SK-MEL-5 (cell line): Measurements from ENCODE around the gene PRX. TPM values are rescaled to one million over a fixed set of nuclear protein-coding genes. Genes with fewer than 3 reads are reported as not detected.

Source experiments
- DNase-seq: peaks from one replicate; pipeline ENCODE4 v3.0.0-alpha.2; 2016; ENCODE audit warnings: low read depth, low spot score
- in situ Hi-C: cut with HindIII; loops from 2 replicates; pipeline ENCODE4 v1.10.0; 2016; ENCODE audit warnings: low sequenced_read_pairs, high pct_unique_total_duplicates, low pct_unique_long_range_greater_than_20kb
- small RNA-seq, 2 experiments: library from RNA; depleted of rRNA; stranded (forward); fragments of <200 nt; gene quantifications; one replicate each; pipeline ENCODE3, GENCODE V24; 2014
- total RNA-seq: library from RNA; depleted of rRNA; stranded (reverse); fragments of >200 nt; shearing (Covaris generic); gene quantifications from 2 replicates; pipeline ENCODE4 v1.2.3, GENCODE V29; 2014; rRNA removed

Gene PRX
- total RNA-seq, 1 experiment from 2014 or later, result 0.95 TPM

- DNase-seq, result no peak
- in situ Hi-C loops, result no loop called here
Measured at GRCh38 chr19:40357640-40358039, 55.5 kb downstream of the PRX start.

GRCh38 chr19:40356681-40357595, 56.2 kb downstream of the PRX start:
- DNase-seq, result no peak
- in situ Hi-C loops, result no loop called here

- no peak for DNase-seq
- in situ Hi-C loops, result no loop called here
Measured at GRCh38 chr19:40355975-40356680, 57.0 kb downstream of the PRX start.

GRCh38 chr19:40348961-40349507, 64.1 kb downstream of the PRX start:
- DNase-seq, result peak; percentile 26
- in situ Hi-C loops, result no loop called here

GRCh38 chr19:40348125-40348913, 64.9 kb downstream of the PRX start, which contains the start of the genes C19orf47 and PLD3:
Gene C19orf47 (minus strand): TSS chr19:40348397. CDS start chr19:40341857, 6,540 bp downstream.
Gene PLD3 (plus strand): TSS chr19:40348695. CDS start chr19:40366484, 17,789 bp downstream.
- in situ Hi-C loops, result no loop called here
- peak; percentile 98 for DNase-seq

- in situ Hi-C loops, result no loop called here
- DNase-seq, result no peak
Measured at GRCh38 chr19:40344422-40344821, 68.8 kb downstream of the PRX start.

Small RNA genes within 50 kb of the gene (small RNA-seq; reads per million reads assigned to genes)
- 0 reads per million in 2 experiments for gene MIR6796
- gene RF00017, result 0 reads per million in 2 experiments

Other genes starting within 250 kb of the PRX start
- gene MAP3K10, start 222.0 kb downstream of the PRX start, total RNA-seq, result 12.0 and 14.1 TPM in 2 replicates
- gene TTC9B, start 195.0 kb downstream of the PRX start, total RNA-seq, result not detected in 2 replicates
- 0.08 TPM in 1 of 2 replicates, not detected in the other for gene CCNP, start 186.7 kb downstream of the PRX start, total RNA-seq
- gene AKT2, start 128.0 kb downstream of the PRX start, total RNA-seq, result 53.8 and 68.6 TPM in 2 replicates
- gene C19orf47, start 65.0 kb downstream of the PRX start, total RNA-seq, result 3.4 and 4.1 TPM in 2 replicates
- gene PLD3, start 64.7 kb downstream of the PRX start, total RNA-seq, result 69.0 and 73.4 TPM in 2 replicates
- gene HIPK4, start 23.2 kb downstream of the PRX start, total RNA-seq, result 0.08 TPM in 1 of 2 replicates, not detected in the other
- gene SERTAD1, start 12.6 kb upstream of the PRX start, total RNA-seq, result 6.6 and 8.9 TPM in 2 replicates
- gene SERTAD3, start 31.0 kb upstream of the PRX start, total RNA-seq, result 10.8 and 12.8 TPM in 2 replicates
- gene BLVRB, start 52.4 kb upstream of the PRX start, total RNA-seq, result 104 and 110 TPM in 2 replicates
- gene SPTBN4, start 53.6 kb upstream of the PRX start, total RNA-seq, result 0.32 and 0.53 TPM in 2 replicates
- 17.6 and 21.2 TPM in 2 replicates for gene SHKBP1, start 163.5 kb upstream of the PRX start, total RNA-seq
- 10.9 and 13.4 TPM in 2 replicates for gene LTBP4, start 188.0 kb upstream of the PRX start, total RNA-seq